Sigmoid colon (tissue), 4 donors: ENCODE measurements around the gene ABCC8.
"Not testable (repeated sequence)": the region's sequence is repeated elsewhere in the genome, so short reads cannot be mapped to it uniquely, and the experiment has no call there.

Source experiments
- POLR2A ChIP-seq, 2 donors: fragments of 450-650 bp; IDR thresholded peaks; one replicate each; pipeline ENCODE4 v1.6.1; 2016; ENCODE audit warnings: antibody characterized with exemption in 2 of 2, mild to moderate bottlenecking in 2 of 2, moderate library complexity in 2 of 2
- POLR2AphosphoS5 ChIP-seq, 4 donors: sonication (generic); formaldehyde crosslinking; IDR thresholded peaks; one replicate each; pipeline ENCODE4 v1.6.1; 2017; ENCODE audit warnings: antibody characterized with exemption in 4 of 4
- TF ChIP-seq, protein P1 (sequence below), 4 experiments: fragments of 450-650 bp in 3 of 4; fragments of 200-600 bp in 1 of 4; IDR thresholded peaks; one replicate each; pipeline ENCODE4 v1.5.1; 2016 to 2019; ENCODE audit warnings: antibody characterized with exemption in 4 of 4, mild to moderate bottlenecking in 3 of 4, moderate library complexity in 2 of 4

GRCh38 chr11:17426233-17426632, 50.4 kb downstream of the ABCC8 start:
- TF ChIP-seq, protein P1, sequence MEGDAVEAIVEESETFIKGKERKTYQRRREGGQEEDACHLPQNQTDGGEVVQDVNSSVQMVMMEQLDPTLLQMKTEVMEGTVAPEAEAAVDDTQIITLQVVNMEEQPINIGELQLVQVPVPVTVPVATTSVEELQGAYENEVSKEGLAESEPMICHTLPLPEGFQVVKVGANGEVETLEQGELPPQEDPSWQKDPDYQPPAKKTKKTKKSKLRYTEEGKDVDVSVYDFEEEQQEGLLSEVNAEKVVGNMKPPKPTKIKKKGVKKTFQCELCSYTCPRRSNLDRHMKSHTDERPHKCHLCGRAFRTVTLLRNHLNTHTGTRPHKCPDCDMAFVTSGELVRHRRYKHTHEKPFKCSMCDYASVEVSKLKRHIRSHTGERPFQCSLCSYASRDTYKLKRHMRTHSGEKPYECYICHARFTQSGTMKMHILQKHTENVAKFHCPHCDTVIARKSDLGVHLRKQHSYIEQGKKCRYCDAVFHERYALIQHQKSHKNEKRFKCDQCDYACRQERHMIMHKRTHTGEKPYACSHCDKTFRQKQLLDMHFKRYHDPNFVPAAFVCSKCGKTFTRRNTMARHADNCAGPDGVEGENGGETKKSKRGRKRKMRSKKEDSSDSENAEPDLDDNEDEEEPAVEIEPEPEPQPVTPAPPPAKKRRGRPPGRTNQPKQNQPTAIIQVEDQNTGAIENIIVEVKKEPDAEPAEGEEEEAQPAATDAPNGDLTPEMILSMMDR (IDR thresholded peaks at IDR 0.05) = not testable (repeated sequence)
- TF ChIP-seq POLR2AphosphoS5, POLR2A (IDR thresholded peaks at IDR 0.05): not testable (repeated sequence)
